GM12801 (cell line): ENCODE data around the gene GNGT1.

ENCODE experiments used
- CTCF ChIP-seq: IDR thresholded peaks from one replicate; pipeline ENCODE4 v1.5.1; 2011; ENCODE audit warnings: control low read depth; ENCODE audit not compliant: insufficient read length; ENCODE audit errors: extremely low read depth

The GNGT1 gene

GRCh38 chr7:93949423-93949822 is 43.1 kb downstream of the GNGT1 start:
- TF ChIP-seq CTCF = no peak

- no peak for TF ChIP-seq CTCF
Observed at GRCh38 chr7:93955304-93955703, 48.9 kb downstream of the GNGT1 start.

GRCh38 chr7:93957767-93958166 is 51.4 kb downstream of the GNGT1 start:
- TF ChIP-seq CTCF = no peak

- no peak for TF ChIP-seq CTCF
Observed at GRCh38 chr7:93958216-93958615, 51.8 kb downstream of the GNGT1 start.

- TF ChIP-seq CTCF = no peak
Observed at GRCh38 chr7:93958651-93959050, 52.3 kb downstream of the GNGT1 start.
